T-helper 1 cell treated with Interleukin-12 subunit alpha and Interleukin-12 subunit beta and Interleukin-4 antibody, amounts not matched to agents 30 ng/mL and 1 ng/mL, for 36 hours (primary cell): ENCODE data around the gene MTFR2. TPM values are rescaled to one million over a fixed set of nuclear protein-coding genes. Genes with fewer than 3 reads are reported as not detected.
"Not testable (repeated sequence)": the region's sequence is repeated elsewhere in the genome, so short reads cannot be mapped to it uniquely, and the experiment has no call there.

ENCODE experiments used
- intact Hi-C: fragments of 100-400 bp; cut with micrococcal nuclease; formaldehyde crosslinking; loops from one replicate; pipeline ENCODE4 v1.15.1; 2024
- total RNA-seq: library from RNA; stranded (reverse); gene quantifications from 2 replicates; pipeline ENCODE4 v1.2.3, GENCODE V29; 2022

Gene MTFR2
- total RNA-seq, 1 donor from 2014 or later = 14.5 TPM

- intact Hi-C loops = no loop called here
These were observed 13.4 kb downstream of the MTFR2 start for GRCh38 chr6:136236466-136237293.

GRCh38 chr6:136235233-136235564 lies 14.9 kb downstream of the MTFR2 start:
- intact Hi-C loops = no loop called here

- intact Hi-C loops = no loop called here
These were observed 17.4 kb downstream of the MTFR2 start for GRCh38 chr6:136232701-136233100.

GRCh38 chr6:136230219-136230853 lies 19.8 kb downstream of the MTFR2 start:
- intact Hi-C loops = no loop called here

- intact Hi-C loops = no loop called here
These were observed 21.3 kb downstream of the MTFR2 start for GRCh38 chr6:136228814-136229213.

GRCh38 chr6:136226674-136227377 lies 23.3 kb downstream of the MTFR2 start:
- intact Hi-C loops = loop anchor here (1.0 kb wide), 8 partner anchors 23 to 776 kb away; partner anchors contain the start of gene MTFR2

GRCh38 chr6:136226027-136226673 lies 24.0 kb downstream of the MTFR2 start:
- intact Hi-C loops = loop anchor here (1.0 kb wide), 8 partner anchors 24 to 775 kb away; partner anchors contain the start of gene MTFR2

GRCh38 chr6:136225496-136225895 lies 24.6 kb downstream of the MTFR2 start:
- intact Hi-C loops = no loop called here

- intact Hi-C loops = not testable (repeated sequence)
These were observed 25.1 kb downstream of the MTFR2 start for GRCh38 chr6:136224974-136225373.

- intact Hi-C loops = no loop called here
These were observed 33.4 kb downstream of the MTFR2 start for GRCh38 chr6:136216503-136217401.

GRCh38 chr6:136213853-136214252 lies 36.3 kb downstream of the MTFR2 start:
- intact Hi-C loops = no loop called here

GRCh38 chr6:136213012-136213539 lies 37.0 kb downstream of the MTFR2 start:
- intact Hi-C loops = no loop called here

- intact Hi-C loops = no loop called here
These were observed 37.5 kb downstream of the MTFR2 start for GRCh38 chr6:136212608-136213007.

- intact Hi-C loops = no loop called here
These were observed 39.5 kb downstream of the MTFR2 start for GRCh38 chr6:136210398-136211165.

- intact Hi-C loops = no loop called here
These were observed 40.6 kb downstream of the MTFR2 start for GRCh38 chr6:136209496-136209895.

- intact Hi-C loops = no loop called here
These were observed 41.3 kb downstream of the MTFR2 start for GRCh38 chr6:136208783-136209182.

- intact Hi-C loops = no loop called here
These were observed 48.4 kb downstream of the MTFR2 start for GRCh38 chr6:136201732-136202131.

- intact Hi-C loops = no loop called here
These were observed 57.2 kb downstream of the MTFR2 start for GRCh38 chr6:136192902-136193301.

- intact Hi-C loops = no loop called here
These were observed 58.4 kb downstream of the MTFR2 start for GRCh38 chr6:136191606-136192312.
